Tibial nerve (tissue), 4 donors: ENCODE data around the gene CORO2B.

ENCODE experiments used
- CTCF ChIP-seq, 5 experiments: fragments of 200-600 bp in 3 of 5; fragments of 450-650 bp in 2 of 5; sonication (generic) in 3 of 5; IDR thresholded peaks; one replicate each; pipeline ENCODE4 v1.5.1; 2016 to 2019; ENCODE audit warnings: antibody characterized with exemption in 5 of 5, mild to moderate bottlenecking in 3 of 5, moderate library complexity in 2 of 5
- EP300 ChIP-seq, 2 donors: sonication (generic); formaldehyde crosslinking; IDR thresholded peaks; one replicate each; pipeline ENCODE4 v1.6.1; 2017; ENCODE audit warnings: antibody characterized with exemption in 2 of 2, mild to moderate bottlenecking in 1 of 2
- POLR2A ChIP-seq, 2 donors: fragments of 450-650 bp; IDR thresholded peaks; one replicate each; pipeline ENCODE4 v1.6.1; 2017; ENCODE audit warnings: antibody characterized with exemption in 2 of 2, mild to moderate bottlenecking in 2 of 2, moderate library complexity in 2 of 2

GRCh38 chr15:68598171-68599152 is 19.7 kb downstream of the CORO2B start:
- no peak for TF ChIP-seq POLR2A (IDR thresholded peaks at IDR 0.05)
- TF ChIP-seq CTCF (IDR thresholded peaks at IDR 0.05) = no peak
- no peak for TF ChIP-seq EP300 (IDR thresholded peaks at IDR 0.05)
